LHCN-M2 (cell line): ENCODE results near the gene PTPRM. TPM values are rescaled to one million over a fixed set of nuclear protein-coding genes. Genes with fewer than 3 reads are reported as not detected.

Experiments
- DNase-seq: peaks from one replicate; pipeline ENCODE4 v3.0.0-alpha.2; 2012; ENCODE audit warnings: low read depth
- total RNA-seq: library from RNA; depleted of rRNA; stranded (reverse); fragments of >200 nt; gene quantifications from 2 replicates; pipeline ENCODE4 v1.2.3, GENCODE V29; 2014

The PTPRM gene
- total RNA-seq, 1 experiment from 2014 or later: 28.1 TPM

DNA sequence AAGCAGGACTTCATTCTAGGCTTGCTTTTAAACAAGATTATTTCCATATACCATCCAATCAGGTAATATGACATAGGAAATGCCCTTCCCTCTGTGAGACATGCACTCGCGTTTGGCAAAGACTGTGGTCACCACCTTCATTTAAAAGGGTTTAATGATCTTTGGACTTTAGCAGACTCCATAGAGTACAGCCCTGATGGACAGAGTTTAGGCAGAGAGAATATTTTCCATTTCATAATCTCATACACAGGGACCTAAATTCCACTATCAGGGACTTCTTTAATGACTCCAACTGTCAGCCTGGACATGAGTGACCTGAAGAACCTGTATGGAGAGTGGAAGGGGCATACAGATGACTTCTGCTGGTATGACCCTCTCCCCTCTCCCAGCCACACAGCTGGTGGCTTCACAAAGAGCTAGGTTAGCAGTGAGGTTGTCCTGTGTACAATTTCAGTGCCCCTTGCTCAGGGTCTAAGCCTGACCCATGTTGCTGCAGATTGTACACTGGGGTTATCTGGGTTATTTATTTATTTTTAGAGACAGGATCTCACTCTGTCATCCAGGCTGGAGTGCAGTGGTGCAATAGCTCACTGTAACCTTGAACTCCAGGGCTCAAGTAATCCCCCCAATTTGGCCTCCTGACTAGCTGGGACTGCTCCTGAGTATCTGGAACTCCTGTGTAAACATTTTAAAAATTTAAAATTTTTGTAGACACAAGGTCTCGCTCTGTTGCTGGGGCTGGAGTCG lies 59.2 kb downstream of the PTPRM start:
- no peak for DNase-seq

DNA sequence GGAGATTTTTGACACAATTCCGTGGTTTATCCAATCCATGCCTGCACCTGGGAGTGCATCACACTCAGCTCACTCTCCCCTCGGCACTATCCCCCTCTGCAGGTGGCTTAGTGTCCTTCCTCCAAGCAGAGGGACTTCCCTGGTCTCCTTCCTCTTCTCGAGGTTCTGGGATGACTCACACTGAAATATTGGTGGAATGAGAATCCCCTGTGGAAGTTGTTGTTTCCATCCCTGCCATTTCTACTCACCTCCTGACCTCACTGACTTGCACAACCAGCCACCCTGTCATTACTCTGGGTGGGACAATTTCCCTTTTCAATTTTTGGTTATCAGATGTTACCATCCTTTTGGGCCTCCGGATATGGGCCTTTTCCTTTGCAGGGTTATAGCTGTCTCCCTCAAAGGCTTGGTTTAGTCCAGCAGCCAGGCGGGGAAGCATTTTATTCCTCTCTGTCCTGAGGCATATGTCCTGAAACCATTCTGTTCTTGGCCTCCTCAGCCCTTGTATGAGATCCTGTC lies 59.9 kb downstream of the PTPRM start:
- peak; percentile 50 for DNase-seq

GRCh38 chr18:7629416-7629815 lies 62.3 kb downstream of the PTPRM start:
- DNase-seq: no peak

DNA sequence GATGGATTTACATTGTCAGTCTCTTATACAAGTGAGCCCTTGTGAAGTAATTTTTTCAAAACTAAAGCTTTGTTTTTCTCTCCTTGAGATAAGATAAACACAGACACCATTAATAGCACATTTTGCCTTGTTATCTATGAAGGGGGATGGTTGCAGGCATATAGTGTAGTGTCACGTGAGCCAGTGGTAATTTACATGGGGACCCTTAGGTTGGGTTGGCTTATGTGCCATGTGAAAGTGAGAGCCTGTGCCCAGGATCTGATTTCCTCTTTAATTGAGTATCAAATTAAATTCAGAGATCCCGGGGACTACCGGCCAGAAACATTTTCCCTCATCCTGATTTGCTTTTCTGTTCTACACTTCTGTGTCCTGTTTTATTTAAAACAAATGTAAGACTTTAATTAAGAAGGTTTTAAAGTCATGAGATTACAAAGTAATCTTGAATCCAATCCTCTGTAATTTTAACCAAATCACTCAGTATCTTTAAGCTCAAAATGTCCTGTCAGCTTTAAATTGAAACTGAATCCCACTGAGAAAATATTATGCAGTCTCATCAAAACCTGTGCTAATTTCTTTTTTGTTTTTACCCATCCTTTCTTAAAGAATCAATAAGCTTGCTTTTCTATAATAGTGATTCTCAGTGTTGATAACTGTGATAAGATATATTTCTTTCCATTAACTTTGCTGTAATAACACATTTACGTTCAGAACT lies 63.8 kb downstream of the PTPRM start:
- DNase-seq: no peak

DNA sequence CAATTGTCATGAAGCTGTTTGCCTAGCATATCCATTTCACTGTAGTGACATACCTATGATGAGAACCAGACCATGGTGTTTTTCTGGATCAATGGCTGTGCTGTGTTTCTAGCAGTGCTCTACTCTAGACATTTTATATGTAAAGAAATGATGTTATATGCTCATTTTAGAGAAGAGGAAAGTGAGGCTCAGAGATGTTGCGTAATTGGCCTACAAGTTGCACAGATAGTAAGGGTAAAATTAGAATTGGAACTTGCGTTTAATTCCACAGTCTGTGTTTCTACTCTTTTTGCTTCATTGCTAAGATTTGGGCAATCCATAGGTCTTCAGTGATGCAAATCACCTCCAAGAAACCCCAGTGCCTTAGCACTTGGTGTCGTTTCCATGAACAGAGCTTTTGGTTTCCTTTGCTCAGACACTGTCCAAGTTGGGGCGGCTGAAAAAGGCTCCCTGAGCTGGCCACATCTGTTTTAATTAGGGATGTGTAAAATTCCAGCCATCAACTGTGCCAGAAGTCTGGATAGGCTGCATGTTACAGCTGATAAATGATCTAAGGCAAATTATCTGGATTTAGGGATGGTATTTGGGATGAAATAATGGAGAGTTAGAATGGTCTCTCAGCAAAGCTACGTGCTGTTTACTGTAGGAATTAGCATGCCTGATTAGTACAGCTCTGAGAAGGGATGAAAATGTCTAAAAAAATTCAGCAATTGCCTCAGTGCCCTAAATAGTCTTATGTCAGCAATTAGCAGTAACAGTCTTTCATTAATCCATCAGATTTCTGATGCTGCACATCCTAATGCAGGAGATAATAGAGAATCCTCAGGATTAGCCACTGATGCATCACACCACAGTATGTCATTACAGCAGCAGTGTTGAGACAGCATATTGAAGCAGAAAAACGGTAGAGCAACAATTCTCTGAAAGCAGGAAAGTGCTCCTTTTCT lies 65.3 kb downstream of the PTPRM start:
- DNase-seq: no peak

- no peak for DNase-seq
Observed at GRCh38 chr18:7633171-7633570, 66.1 kb downstream of the PTPRM start.

- no peak for DNase-seq
Observed at GRCh38 chr18:7635948-7636347, 68.8 kb downstream of the PTPRM start.

DNA sequence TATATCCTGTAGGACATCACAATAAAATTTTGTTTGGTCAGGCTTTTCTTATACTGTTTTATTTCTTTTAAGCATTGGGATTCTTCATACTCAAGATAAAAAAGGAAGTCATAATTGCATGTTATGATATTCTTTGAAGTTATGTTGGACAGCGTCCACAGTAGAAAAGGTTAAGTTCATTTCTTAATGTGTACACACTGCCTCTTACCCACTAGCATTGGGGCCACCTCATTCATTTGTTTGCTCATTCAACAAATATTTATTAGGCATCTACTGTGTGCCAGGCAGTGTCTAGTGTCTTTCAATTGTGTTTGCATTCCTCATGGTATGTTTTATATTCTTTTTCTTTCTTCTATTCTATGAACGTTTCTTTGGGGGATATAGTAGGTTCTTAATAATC lies 70.2 kb downstream of the PTPRM start:
- DNase-seq: peak; percentile 6

DNA sequence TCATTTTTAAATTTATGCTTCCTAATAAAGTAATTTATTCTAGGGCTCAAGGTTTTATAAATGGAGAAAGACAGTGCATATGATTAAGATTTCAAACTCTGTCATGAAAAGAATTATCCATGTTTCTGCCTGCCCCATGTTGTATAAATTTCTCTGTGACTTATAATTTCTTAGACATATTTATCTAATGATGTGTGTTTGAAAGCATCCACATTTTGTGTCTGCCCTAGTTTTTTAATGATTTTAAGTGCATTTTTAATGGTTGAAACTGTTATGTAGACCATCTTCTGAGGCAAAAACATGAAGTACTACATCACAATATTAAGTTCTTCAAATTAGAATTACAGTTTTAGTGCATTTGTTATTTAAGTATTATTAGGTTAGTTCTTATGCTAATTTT lies 71.2 kb downstream of the PTPRM start:
- no peak for DNase-seq

- DNase-seq: no peak
Observed at GRCh38 chr18:7641813-7642212, 74.7 kb downstream of the PTPRM start.

- DNase-seq: no peak
Observed at GRCh38 chr18:7642331-7642890, 75.3 kb downstream of the PTPRM start.

DNA sequence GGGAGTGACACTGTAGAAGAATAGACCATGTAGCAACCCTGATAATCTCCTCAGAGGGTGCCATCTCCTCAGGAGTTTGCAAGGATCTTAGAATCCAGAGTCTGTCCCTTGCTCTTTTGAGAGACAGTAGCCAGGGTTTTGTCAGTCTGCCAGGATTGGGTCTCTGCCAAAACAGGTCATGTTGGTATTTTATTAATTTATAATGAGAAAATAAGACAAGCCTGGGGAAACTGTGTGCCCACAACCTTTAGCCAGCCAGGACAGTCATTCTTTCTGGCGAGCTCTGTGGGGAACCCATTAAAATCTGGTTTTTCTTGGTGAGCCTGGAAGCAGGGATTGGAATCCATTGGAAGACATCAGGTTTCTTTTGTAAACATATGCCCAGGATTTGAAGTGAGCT lies 78.6 kb downstream of the PTPRM start:
- peak; percentile 6 for DNase-seq

GRCh38 chr18:7646174-7646886 lies 79.2 kb downstream of the PTPRM start:
- no peak for DNase-seq

DNA sequence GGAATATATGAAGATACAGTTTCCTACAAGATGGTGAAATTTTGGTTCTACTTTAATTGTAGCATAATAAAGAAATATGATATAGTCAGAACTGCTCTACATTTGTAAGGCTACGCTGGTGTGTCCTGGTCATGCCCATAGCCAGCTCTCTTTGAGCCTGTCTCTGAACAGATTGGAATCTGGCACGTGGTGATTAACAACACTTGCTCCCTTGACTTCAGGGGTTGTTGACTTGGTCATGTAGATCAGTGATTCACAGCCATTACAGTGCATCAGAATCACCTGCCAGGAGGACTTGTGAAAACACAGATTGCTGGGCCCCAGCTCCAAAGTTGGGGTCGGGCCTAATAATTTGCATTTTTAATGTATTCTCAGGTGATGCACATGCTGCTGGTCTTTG lies 80.4 kb downstream of the PTPRM start:
- no peak for DNase-seq

GRCh38 chr18:7657050-7657449 lies 89.9 kb downstream of the PTPRM start:
- no peak for DNase-seq

- DNase-seq: no peak
Observed at GRCh38 chr18:7657937-7658336, 90.8 kb downstream of the PTPRM start.

- no peak for DNase-seq
Observed at GRCh38 chr18:7658701-7659100, 91.6 kb downstream of the PTPRM start.

DNA sequence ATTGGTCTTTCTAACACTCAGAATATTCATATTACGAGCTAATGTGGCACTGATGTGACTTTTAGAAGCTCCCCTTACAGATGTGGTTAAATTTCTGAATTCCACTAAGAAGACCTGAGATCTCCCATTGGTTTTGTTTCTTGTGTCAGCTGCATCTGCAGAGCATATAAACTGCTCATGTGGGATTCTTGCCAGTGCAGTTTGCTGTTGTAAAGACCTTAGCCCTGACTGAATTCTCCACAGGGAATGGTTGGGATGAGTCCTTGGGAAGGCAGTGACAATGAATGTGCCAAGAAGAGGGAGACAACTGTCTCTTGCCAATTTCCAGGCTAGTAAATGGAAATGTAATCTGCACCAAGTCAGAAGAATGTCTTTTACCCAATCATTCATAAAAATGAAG lies 94.1 kb downstream of the PTPRM start:
- no peak for DNase-seq

DNA sequence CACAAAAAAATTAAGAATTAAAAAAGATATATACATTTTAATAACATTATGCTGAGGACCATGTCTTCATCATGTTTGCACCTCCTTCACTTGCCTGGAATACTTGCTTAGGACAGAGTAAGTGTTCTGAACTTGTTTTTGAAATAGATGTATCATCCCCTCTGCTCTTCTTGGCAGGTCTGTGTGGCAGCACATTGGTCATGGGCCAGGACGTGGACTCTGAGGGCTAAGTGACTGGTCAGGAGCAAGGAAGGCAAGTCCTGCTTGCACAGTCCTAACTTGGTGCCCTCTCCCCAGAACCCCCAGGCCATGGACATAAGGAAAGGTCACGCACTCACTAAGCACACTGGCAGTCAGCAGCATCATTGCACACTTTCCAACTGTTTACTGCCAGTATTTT lies 95.8 kb downstream of the PTPRM start:
- no peak for DNase-seq

DNA sequence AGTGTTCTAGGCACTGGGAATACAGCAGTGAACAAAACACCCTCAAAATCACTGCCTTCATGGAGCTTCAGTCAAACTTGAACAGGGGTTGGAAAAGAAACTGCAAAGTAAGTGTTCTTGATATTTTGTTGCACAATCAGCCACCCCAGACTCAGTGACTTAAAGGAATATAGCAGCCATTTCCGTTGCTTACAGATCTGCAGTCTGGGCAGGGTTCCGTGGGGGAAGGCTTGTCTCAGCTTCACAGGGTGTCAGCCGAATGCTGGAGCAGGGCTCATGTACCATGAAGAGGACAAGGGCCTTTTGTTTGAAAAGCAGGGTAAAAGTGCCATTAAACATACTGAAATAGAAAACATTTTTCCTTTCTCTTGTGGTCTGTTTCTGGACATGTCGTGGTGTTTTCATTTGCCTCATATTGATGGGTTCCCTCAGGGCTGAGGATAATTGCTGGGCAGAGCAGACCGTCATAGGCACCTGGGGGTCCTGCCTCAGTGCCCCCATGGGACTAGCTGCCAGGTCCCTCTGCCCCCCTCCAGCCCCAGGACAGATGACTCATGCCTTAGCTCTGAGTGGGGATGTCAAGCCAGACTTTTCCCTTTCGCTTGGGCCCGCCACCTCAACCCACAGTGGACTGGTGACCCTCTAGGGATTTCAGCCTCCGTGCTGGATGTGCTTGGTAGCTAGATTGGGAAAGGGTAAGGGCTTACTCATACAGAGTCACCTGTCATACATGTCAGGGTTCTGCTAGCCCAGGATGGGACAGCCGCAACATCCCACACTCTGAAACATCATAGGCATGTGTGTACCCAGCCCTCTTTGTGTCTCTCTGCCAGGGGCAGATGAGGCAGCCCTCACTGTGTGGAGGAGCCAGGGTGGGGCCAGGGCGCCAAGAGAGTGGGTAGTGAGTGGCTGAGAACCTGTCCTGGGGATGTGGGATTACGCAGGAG lies 96.5 kb downstream of the PTPRM start:
- DNase-seq: peak; percentile 6
